Left hindlimb (tissue), 1 donor: ENCODE measurements around the gene CDK14.

ENCODE experiments used
- DNase-seq: peaks from one replicate; pipeline ENCODE4 v3.0.0-alpha.2; 2018

Gene CDK14

GRCh38 chr7:90688810-90689209 is 92.7 kb downstream of the CDK14 start:
- DNase-seq: no peak

- no peak for DNase-seq
Observed at GRCh38 chr7:90689260-90689659, 93.1 kb downstream of the CDK14 start.

GRCh38 chr7:90690159-90690858 is 94.2 kb downstream of the CDK14 start:
- DNase-seq: no peak

- no peak for DNase-seq
Observed at GRCh38 chr7:90692396-90692795, 96.3 kb downstream of the CDK14 start.

GRCh38 chr7:90692947-90693346 is 96.8 kb downstream of the CDK14 start:
- DNase-seq: no peak

- DNase-seq: no peak
Observed at GRCh38 chr7:90693939-90694338, 97.8 kb downstream of the CDK14 start.

GRCh38 chr7:90698616-90699015 is 102.5 kb downstream of the CDK14 start:
- no peak for DNase-seq

GRCh38 chr7:90701021-90701420 is 104.9 kb downstream of the CDK14 start:
- DNase-seq: no peak

GRCh38 chr7:90701771-90702170 is 105.7 kb downstream of the CDK14 start:
- no peak for DNase-seq

- no peak for DNase-seq
Observed at GRCh38 chr7:90705391-90706071, 109.4 kb downstream of the CDK14 start.

GRCh38 chr7:90706072-90706716 is 110.1 kb downstream of the CDK14 start:
- DNase-seq: no peak

- DNase-seq: no peak
Observed at GRCh38 chr7:90708841-90709317, 112.8 kb downstream of the CDK14 start.

- DNase-seq: no peak
Observed at GRCh38 chr7:90709501-90710465, 113.7 kb downstream of the CDK14 start.

GRCh38 chr7:90710466-90710850 is 114.3 kb downstream of the CDK14 start:
- no peak for DNase-seq

- no peak for DNase-seq
Observed at GRCh38 chr7:90713628-90714027, 117.5 kb downstream of the CDK14 start.

GRCh38 chr7:90715067-90715466 is 118.9 kb downstream of the CDK14 start:
- DNase-seq: no peak

GRCh38 chr7:90717296-90718060 is 121.4 kb downstream of the CDK14 start:
- no peak for DNase-seq

GRCh38 chr7:90719155-90719554 is 123.0 kb downstream of the CDK14 start:
- no peak for DNase-seq

GRCh38 chr7:90720984-90721760 is 125.1 kb downstream of the CDK14 start:
- DNase-seq: peak; percentile 49

GRCh38 chr7:90721869-90722431 is 125.8 kb downstream of the CDK14 start:
- no peak for DNase-seq

GRCh38 chr7:90723233-90723632 is 127.1 kb downstream of the CDK14 start:
- no peak for DNase-seq
